OCI-LY7 (cell line): ENCODE measurements around the gene ELMO1.

Experiments used
- CTCF ChIP-seq: fragments of 200-600 bp; sonication (generic); conservative IDR thresholded peaks from 2 replicates; pipeline ENCODE4 v1.5.1; 2014; ENCODE audit warnings: mild to moderate bottlenecking, antibody characterized with exemption, low read length, moderate library complexity, mixed read lengths
- EZH2phosphoT487 ChIP-seq: fragments of 200-600 bp; sonication (generic); IDR thresholded peaks from 2 replicates; pipeline ENCODE4 v1.6.1; 2018; ENCODE audit warnings: low read depth, borderline replicate concordance, mild to moderate bottlenecking, mixed run types, antibody characterized with exemption, low read length, moderate library complexity, mixed read lengths

- TF ChIP-seq CTCF, result no peak
- no peak for TF ChIP-seq EZH2phosphoT487
Measured at GRCh38 chr7:37100735-37101331, 347.8 kb downstream of the ELMO1 start.
